ENCODE results near the gene FRRS1L.

GRCh38 chr9:109171926-109172325 lies 4.9 kb upstream of the FRRS1L start:
- TF ChIP-seq GATA3 (IDR thresholded peaks at IDR 0.05; ENCODE audit: low read depth, low read length) (no peak), GATA2 (IDR thresholded peaks at IDR 0.05; ENCODE audit: low read depth, low read length) (no peak)
